Motor neuron (in vitro differentiated cells): Measurements from ENCODE around the gene BACE2. TPM values are rescaled to one million over a fixed set of nuclear protein-coding genes. Genes with fewer than 3 reads are reported as not detected.

Experiments used
- ATAC-seq, 8 experiments: fragments of 200-7000 bp; cut with Tn5 transposase; replicated peaks in 6 of 8; 2 replicates each; pipeline ENCODE4 v1.8.0; 2021; ENCODE audit warnings: mild to moderate bottlenecking in 8 of 8, moderate library complexity in 8 of 8
- H3K27ac ChIP-seq, 2 donors: fragments of 250-450 bp; sonication (Bioruptor Pico); 2 replicates each; pipeline ENCODE4 v1.9.0; 2021; ENCODE audit warnings: antibody characterized with exemption in 2 of 2, mild to moderate bottlenecking in 2 of 2, moderate library complexity in 1 of 2
- H3K4me1 ChIP-seq, 2 donors: fragments of 250-450 bp; sonication (Bioruptor Pico); replicated peaks in 1 of 2; 2 replicates each; pipeline ENCODE4 v1.6.1; 2021; ENCODE audit warnings: antibody characterized with exemption in 2 of 2, mild to moderate bottlenecking in 2 of 2, moderate library complexity in 1 of 2
- H3K4me3 ChIP-seq, 5 donors: fragments of 250-450 bp; sonication (Bioruptor Pico); 2 replicates each; pipeline ENCODE4 v1.9.0; 2021; ENCODE audit warnings: antibody characterized with exemption in 5 of 5, mild to moderate bottlenecking in 5 of 5, moderate library complexity in 4 of 5
- WGBS, 10 experiments: fragments of 450-650 bp; shearing (Covaris generic); methylation state at CpG; one replicate each; pipeline ENCODE4 v1.0.0; 2022; 5-methylcytosine and 5-hydroxymethylcytosine counted together
- in situ Hi-C, 9 experiments: fragments of 400-800 bp; cut with MboI; loops; one replicate each; pipeline ENCODE4 v1.15.0; 2021; ENCODE audit warnings: low sequenced_read_pairs in 9 of 9, low pct_unique_long_range_greater_than_20kb in 2 of 9; ENCODE audit not compliant: unreplicated experiment in 9 of 9
- total RNA-seq, 8 experiments: library from RNA; unstranded; fragments of 300-600 nt; gene quantifications; 2 replicates each; pipeline versions ENCODE4 v1.2.3 to v1.2.4, GENCODE V29; 2022

BACE2 gene
- total RNA-seq, 8 experiments from 2014 or later: 1.4 to 48.4 (median 4.3) TPM

GRCh38 chr21:41318218-41318617 is 150.3 kb downstream of the BACE2 start:
- in situ Hi-C loops: no loop called here

GRCh38 chr21:41319273-41319672 is 151.3 kb downstream of the BACE2 start:
- in situ Hi-C loops: no loop called here
- ATAC-seq: no peak
- peaks cover 3 to 7% of the 10 kb centered on the region in 2 donors for H3K4me1 ChIP-seq
- WGBS, 10 experiments: 60 to 100% (median 92%) methylated on average over 1 to 3 of the region's 7 CpGs; no CpG with 5 or more reads in 5 of the 10 experiments
- H3K4me3 ChIP-seq: no peak overlapping the region
- H3K27ac ChIP-seq: no peak overlapping the region

More at GRCh38 chr21:41318218-41318617, 150.3 kb downstream of the BACE2 start:
- no peak for ATAC-seq
- 0 to 84% (median 69%) methylated on average over 1 to 6 of the region's 9 CpGs; no CpG with 5 or more reads in 6 of the 10 experiments for WGBS, 10 experiments
- H3K27ac ChIP-seq: no peak overlapping the region
- no peak overlapping the region for H3K4me3 ChIP-seq
- peaks cover 3 to 7% of the 10 kb centered on the region in 2 donors for H3K4me1 ChIP-seq

GRCh38 chr21:41321211-41321907 is 153.4 kb downstream of the BACE2 start:
- no peak for ATAC-seq
- 0 to 91% (median 75%) methylated on average over 1 to 14 of the region's 20 CpGs for WGBS, 10 experiments
- H3K4me1 ChIP-seq: peaks cover 3 to 7% of the 10 kb centered on the region in 2 donors
- H3K27ac ChIP-seq: no peak overlapping the region
- H3K4me3 ChIP-seq: no peak overlapping the region
- in situ Hi-C loops: no loop called here

- no peak for ATAC-seq
Measured at GRCh38 chr21:41321908-41322495, 154.0 kb downstream of the BACE2 start.

GRCh38 chr21:41322496-41323382 is 154.8 kb downstream of the BACE2 start:
- H3K27ac ChIP-seq: no peak overlapping the region
- H3K4me3 ChIP-seq: no peak overlapping the region
- in situ Hi-C loops: no loop called here
- H3K4me1 ChIP-seq: no peaks in the 10 kb centered on the region
- ATAC-seq: no peak
- WGBS, 10 experiments: 12 to 92% (median 64%) methylated on average over 2 to 9 of the region's 23 CpGs; no CpG with 5 or more reads in 2 of the 10 experiments

More at GRCh38 chr21:41321908-41322495, 154.0 kb downstream of the BACE2 start:
- in situ Hi-C loops: no loop called here
- Histone ChIP-seq H3K4me1 (peaks cover 0 to 3% of the 10 kb centered on the region in 2 donors), H3K27ac (no peak overlapping the region), H3K4me3 (no peak overlapping the region)
- 37 to 86% (median 73%) methylated on average over 1 to 7 of the region's 7 CpGs; no CpG with 5 or more reads in 2 of the 10 experiments for WGBS, 10 experiments

- no peak for ATAC-seq
- Histone ChIP-seq H3K4me3 (no peak overlapping the region), H3K4me1 (no peaks in the 10 kb centered on the region), H3K27ac (no peak overlapping the region)
- WGBS, 10 experiments: 25 to 96% (median 84%) methylated on average over 2 to 7 of the region's 7 CpGs; no CpG with 5 or more reads in 1 of the 10 experiments
- in situ Hi-C loops: no loop called here
Measured at GRCh38 chr21:41325138-41325912, 157.4 kb downstream of the BACE2 start.

- no peak for ATAC-seq
- Histone ChIP-seq H3K4me1 (no peaks in the 10 kb centered on the region), H3K4me3 (no peak overlapping the region), H3K27ac (no peak overlapping the region)
- WGBS, 10 experiments: 33 to 96% (median 73%) methylated on average over 2 to 8 of the region's 13 CpGs; no CpG with 5 or more reads in 5 of the 10 experiments
- in situ Hi-C loops: no loop called here
Measured at GRCh38 chr21:41326414-41327080, 158.6 kb downstream of the BACE2 start.

- H3K4me3 ChIP-seq: no peak overlapping the region
- no peak for ATAC-seq
- no peaks in the 10 kb centered on the region for H3K4me1 ChIP-seq
- in situ Hi-C loops: no loop called here
- 0 to 85% (median 78%) methylated on average over 1 to 5 of the region's 8 CpGs; no CpG with 5 or more reads in 3 of the 10 experiments for WGBS, 10 experiments
- H3K27ac ChIP-seq: no peak overlapping the region
Measured at GRCh38 chr21:41327753-41328152, 159.8 kb downstream of the BACE2 start.

- Histone ChIP-seq H3K4me1 (no peaks in the 10 kb centered on the region), H3K27ac (no peak overlapping the region), H3K4me3 (no peak overlapping the region)
- in situ Hi-C loops: no loop called here
- WGBS, 10 experiments: 43 to 92% (median 60%) methylated on average over 2 to 13 of the region's 16 CpGs; no CpG with 5 or more reads in 1 of the 10 experiments
- ATAC-seq: peak in 5 of 8 experiments; percentile 59 to 80 (median 71)
Measured at GRCh38 chr21:41328660-41329607, 161.0 kb downstream of the BACE2 start.
